HL-60 (cell line): Measurements from ENCODE around the gene DAB2IP.

Source experiments
- DNase-seq, 2 experiments: peaks; one replicate each; pipeline ENCODE4 v3.0.0-alpha.2; 2010 to 2020; ENCODE audit warnings: low read depth in 1 of 2, low spot score in 1 of 2
- H3K27ac ChIP-seq: fragments of 250-450 bp; sonication (Bioruptor Pico); replicated peaks from 2 replicates; pipeline ENCODE4 v1.5.1; 2020; ENCODE audit warnings: mild to moderate bottlenecking, moderate library complexity
- H3K27me3 ChIP-seq: fragments of 250-450 bp; sonication (Bioruptor Pico); 2 replicates; pipeline ENCODE4 v1.5.1; 2021; ENCODE audit warnings: mild to moderate bottlenecking, moderate library complexity; ENCODE audit not compliant: insufficient read depth, poor library complexity, severe bottlenecking
- H3K4me3 ChIP-seq: replicated peaks from 2 replicates; pipeline ENCODE4 v1.5.1; 2011; ENCODE audit warnings: mild to moderate bottlenecking, control low read depth, low read length; ENCODE audit not compliant: insufficient read depth
- CTCF ChIP-seq: IDR thresholded peaks from one replicate; pipeline ENCODE4 v1.5.1; 2011; ENCODE audit warnings: low read length, control low read depth, inconsistent platforms; ENCODE audit not compliant: insufficient read depth
- GABPA ChIP-seq: IDR thresholded peaks from 2 replicates; pipeline ENCODE4 v1.6.1; 2012; ENCODE audit warnings: low read depth
- POLR2AphosphoS5 ChIP-seq: IDR thresholded peaks from 2 replicates; pipeline ENCODE4 v1.6.1; 2012; ENCODE audit warnings: low read depth
- REST ChIP-seq: IDR thresholded peaks from 2 replicates; pipeline ENCODE4 v1.6.1; 2012; ENCODE audit warnings: low read depth; ENCODE audit not compliant: insufficient replicate concordance
- SPI1 ChIP-seq: IDR thresholded peaks from 2 replicates; pipeline ENCODE4 v1.6.1; 2012; ENCODE audit warnings: low read depth, mild to moderate bottlenecking, borderline replicate concordance

Gene DAB2IP

GRCh38 chr9:121826711-121827110 lies 175.3 kb downstream of the DAB2IP start:
- Histone ChIP-seq H3K4me3 (no peak overlapping the region), H3K27ac (no peak overlapping the region), H3K27me3 (no peaks in the 10 kb centered on the region)
- no peak for DNase-seq
- TF ChIP-seq SPI1 (no peak), GABPA (no peak), REST (no peak), CTCF (no peak), POLR2AphosphoS5 (no peak)

- no peak for DNase-seq
- H3K27ac ChIP-seq = no peak overlapping the region
- no peaks in the 10 kb centered on the region for H3K27me3 ChIP-seq
- no peak overlapping the region for H3K4me3 ChIP-seq
- TF ChIP-seq GABPA = no peak
- no peak for TF ChIP-seq REST
- no peak for TF ChIP-seq POLR2AphosphoS5
- TF ChIP-seq CTCF = no peak
- TF ChIP-seq SPI1 = no peak
Observed at GRCh38 chr9:121827251-121827967, 176.0 kb downstream of the DAB2IP start.

GRCh38 chr9:121830441-121831140 lies 179.2 kb downstream of the DAB2IP start:
- no peak overlapping the region for H3K27ac ChIP-seq
- no peak overlapping the region for H3K4me3 ChIP-seq
- H3K27me3 ChIP-seq = no peaks in the 10 kb centered on the region
- TF ChIP-seq CTCF (no peak), POLR2AphosphoS5 (no peak), GABPA (no peak), SPI1 (no peak), REST (no peak)
- no peak for DNase-seq
